Stimulated activated CD8-positive, alpha-beta memory T cell treated with anti-CD3 and anti-CD28 coated beads, Interleukin-2, amount 100 ng/mL, for 48 hours (primary cell): ENCODE results near the gene HPF1.
"Not testable (repeated sequence)": the region's sequence is repeated elsewhere in the genome, so short reads cannot be mapped to it uniquely, and the experiment has no call there.

Source experiments
- DNase-seq, 2 donors: peaks; one replicate each; pipeline ENCODE4 v3.0.0-alpha.2; 2020; ENCODE audit warnings: low read depth in 2 of 2

The HPF1 gene

DNA sequence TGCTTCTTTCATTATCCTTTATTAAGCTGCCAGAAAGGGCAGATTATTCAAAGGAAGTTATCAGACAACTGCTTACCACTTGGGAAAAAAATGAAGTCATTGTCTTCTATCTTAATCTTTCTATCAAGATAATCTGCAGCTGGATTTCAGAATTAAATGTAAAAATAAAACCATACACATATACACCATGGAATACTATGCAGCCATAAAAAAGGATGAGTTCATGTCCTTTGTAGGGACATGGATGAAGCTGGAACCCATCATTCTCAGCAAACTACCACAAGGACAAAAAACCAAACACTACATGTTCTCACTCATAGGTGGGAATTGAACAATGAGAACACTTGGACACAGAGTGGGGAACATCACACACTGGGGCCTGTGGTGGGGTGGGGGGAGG is 19.1 kb downstream of the HPF1 start:
- DNase-seq = not testable (repeated sequence)

DNA sequence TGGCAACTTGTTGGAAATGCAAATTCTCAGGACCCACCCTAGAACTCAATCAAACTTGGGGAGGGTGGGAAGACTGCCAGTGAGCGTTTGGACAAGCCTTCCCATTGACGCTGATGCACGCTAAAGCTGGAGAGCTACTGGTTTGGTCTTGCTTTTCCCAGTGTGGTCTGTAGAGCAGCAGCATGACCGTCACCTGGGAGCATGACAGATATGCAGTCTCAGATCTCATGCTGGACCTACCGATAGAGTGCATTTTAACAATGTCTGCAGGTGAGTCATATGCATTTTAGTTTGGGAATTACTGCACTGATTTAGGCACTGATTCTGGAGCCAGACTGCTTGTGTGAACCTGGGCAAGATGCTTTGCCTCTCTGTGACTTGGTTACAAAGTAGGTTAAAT is 27.2 kb downstream of the HPF1 start:
- no peak for DNase-seq

- DNase-seq = no peak
These were observed 30.1 kb downstream of the HPF1 start for GRCh38 chr4:169727616-169728015.

- no peak for DNase-seq
These were observed 33.5 kb downstream of the HPF1 start for GRCh38 chr4:169724260-169724659.

- DNase-seq = no peak
These were observed 34.4 kb downstream of the HPF1 start for GRCh38 chr4:169723207-169723965.

- DNase-seq = no peak
These were observed 37.2 kb downstream of the HPF1 start for GRCh38 chr4:169720529-169720928.

- DNase-seq = no peak
These were observed 41.1 kb downstream of the HPF1 start for GRCh38 chr4:169716677-169717076.

- no peak for DNase-seq
These were observed 41.9 kb downstream of the HPF1 start for GRCh38 chr4:169715826-169716225.

DNA sequence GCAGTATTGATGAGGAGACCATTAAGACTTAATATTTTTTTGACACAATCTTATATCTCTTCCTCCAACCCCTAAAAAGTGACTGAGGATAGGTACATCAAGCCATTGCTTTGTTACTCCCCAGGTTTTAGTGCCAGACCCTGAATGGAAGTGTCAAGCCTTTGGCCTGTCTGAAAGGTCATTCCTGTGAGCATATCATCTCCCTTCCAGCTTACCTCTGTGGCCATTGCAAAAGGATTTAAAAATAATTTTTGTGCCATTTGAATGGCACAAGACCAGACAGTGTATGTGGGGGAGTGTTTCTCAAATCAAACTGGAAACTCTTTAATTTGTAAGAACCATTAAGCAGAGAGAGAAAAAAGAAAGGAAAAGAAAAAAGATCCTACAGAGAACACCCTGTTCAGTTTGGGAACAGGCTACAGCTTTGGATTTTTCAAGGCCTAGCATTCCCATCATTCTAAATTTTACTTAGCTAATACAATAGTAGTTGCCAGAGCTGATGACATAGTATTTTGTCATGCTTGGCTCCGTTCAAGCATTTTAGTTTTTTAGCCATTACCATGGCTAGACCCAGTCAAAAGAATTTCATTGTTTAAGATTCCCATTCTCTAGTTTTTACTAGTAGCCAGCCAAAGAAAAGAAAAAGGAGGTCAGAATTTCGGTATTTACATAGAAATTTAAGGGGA is 49.6 kb downstream of the HPF1 start:
- no peak for DNase-seq

- no peak for DNase-seq
These were observed 59.4 kb downstream of the HPF1 start for GRCh38 chr4:169698331-169698730.

DNA sequence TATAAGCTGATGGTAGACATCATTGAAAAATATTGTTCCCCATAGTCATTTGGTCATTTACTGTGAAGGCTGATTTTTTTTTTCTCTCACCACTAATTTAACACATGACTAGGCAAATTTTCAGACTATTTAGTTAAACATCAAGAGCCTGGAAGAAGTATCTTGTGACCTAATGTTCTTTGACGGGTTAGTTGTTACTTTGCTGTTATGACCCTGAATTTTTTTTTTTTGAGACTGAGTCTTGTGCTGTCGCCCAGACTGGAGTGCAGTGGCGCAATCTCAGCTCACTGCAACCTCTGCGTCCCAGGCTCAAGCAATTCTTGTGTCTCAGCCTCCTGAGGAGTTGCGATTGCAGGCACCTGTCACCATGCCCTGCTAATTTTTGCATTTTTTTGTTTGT is 67.0 kb downstream of the HPF1 start:
- no peak for DNase-seq

GRCh38 chr4:169689681-169690080 is 68.1 kb downstream of the HPF1 start:
- no peak for DNase-seq

GRCh38 chr4:169682372-169683047 is 75.2 kb downstream of the HPF1 start:
- DNase-seq = no peak
